Type B pancreatic cell (in vitro differentiated cells): ENCODE measurements around the gene NEGR1. TPM values are rescaled to one million over a fixed set of nuclear protein-coding genes. Genes with fewer than 3 reads are reported as not detected.

ENCODE experiments used
- DNase-seq: peaks from one replicate; pipeline ENCODE4 v3.0.0; 2021; ENCODE audit warnings: mixed read lengths; ENCODE audit not compliant: unreplicated experiment; ENCODE audit errors: extremely low spot score
- H3K27ac Mint-ChIP-seq: 2 replicates; pipeline ENCODE4 v1.8.0; 2021; ENCODE audit warnings: mild to moderate bottlenecking, mixed read lengths
- H3K27me3 Mint-ChIP-seq: 2 replicates; pipeline ENCODE4 v1.8.0; 2021; ENCODE audit warnings: mixed read lengths
- H3K36me3 Mint-ChIP-seq: 2 replicates; pipeline ENCODE4 v1.8.0; 2021; ENCODE audit warnings: mixed read lengths
- H3K4me1 Mint-ChIP-seq: one replicate; pipeline ENCODE4 v1.8.0; 2021; ENCODE audit warnings: mixed read lengths; ENCODE audit not compliant: unreplicated experiment
- H3K4me3 Mint-ChIP-seq: 2 replicates; pipeline ENCODE4 v1.8.0; 2021; ENCODE audit warnings: mild to moderate bottlenecking, mixed read lengths
- H3K9me3 Mint-ChIP-seq: 2 replicates; pipeline ENCODE4 v1.8.0; 2021; ENCODE audit warnings: mixed read lengths
- CTCF ChIP-seq: fragments of 200-600 bp; sonication (generic); conservative IDR thresholded peaks from 2 replicates; pipeline ENCODE4 v1.5.0; 2021; ENCODE audit warnings: antibody characterized with exemption, mild to moderate bottlenecking
- total RNA-seq: library from RNA; stranded (reverse); gene quantifications from 2 replicates; pipeline ENCODE4 v1.2.1, GENCODE V29; 2021; ENCODE audit warnings: low replicate concordance

Gene NEGR1
- total RNA-seq, 1 donor from 2014 or later, result 22.5 TPM

GRCh38 chr1:71762514-71763255 lies 519.7 kb downstream of the NEGR1 start:
- H3K9me3 Mint-ChIP-seq, result no peaks in the 10 kb centered on the region
- no peak for DNase-seq
- no peak overlapping the region for H3K27ac Mint-ChIP-seq
- no peak for TF ChIP-seq CTCF
- no peaks in the 10 kb centered on the region for H3K27me3 Mint-ChIP-seq
- H3K4me1 Mint-ChIP-seq, result no peaks in the 10 kb centered on the region
- no peaks in the 10 kb centered on the region for H3K36me3 Mint-ChIP-seq
- no peak overlapping the region for H3K4me3 Mint-ChIP-seq

GRCh38 chr1:71755441-71755840 lies 526.9 kb downstream of the NEGR1 start:
- Mint-ChIP-seq H3K9me3 (peaks cover under 1% of the 10 kb centered on the region), H3K27ac (no peak overlapping the region)
- DNase-seq, result no peak

GRCh38 chr1:71753746-71754145 lies 528.6 kb downstream of the NEGR1 start:
- no peak for DNase-seq
- no peaks in the 10 kb centered on the region for H3K4me1 Mint-ChIP-seq
- H3K27me3 Mint-ChIP-seq, result peaks cover 3% of the 10 kb centered on the region
- no peak for TF ChIP-seq CTCF
- peaks cover 4% of the 10 kb centered on the region for H3K9me3 Mint-ChIP-seq
- no peaks in the 10 kb centered on the region for H3K36me3 Mint-ChIP-seq
- H3K4me3 Mint-ChIP-seq, result no peak overlapping the region
- H3K27ac Mint-ChIP-seq, result no peak overlapping the region

More at GRCh38 chr1:71755441-71755840, 526.9 kb downstream of the NEGR1 start:
- TF ChIP-seq CTCF, result no peak
- no peak overlapping the region for H3K4me3 Mint-ChIP-seq
- no peaks in the 10 kb centered on the region for H3K4me1 Mint-ChIP-seq
- H3K36me3 Mint-ChIP-seq, result no peaks in the 10 kb centered on the region
- H3K27me3 Mint-ChIP-seq, result peaks cover 3% of the 10 kb centered on the region

GRCh38 chr1:71745326-71745725 lies 537.0 kb downstream of the NEGR1 start:
- no peaks in the 10 kb centered on the region for H3K27me3 Mint-ChIP-seq
- TF ChIP-seq CTCF, result no peak
- H3K4me1 Mint-ChIP-seq, result peaks cover 7% of the 10 kb centered on the region
- H3K27ac Mint-ChIP-seq, result no peak overlapping the region
- H3K4me3 Mint-ChIP-seq, result no peak overlapping the region
- no peaks in the 10 kb centered on the region for H3K36me3 Mint-ChIP-seq
- DNase-seq, result no peak
- H3K9me3 Mint-ChIP-seq, result peaks cover 3% of the 10 kb centered on the region

- DNase-seq, result no peak
- H3K27me3 Mint-ChIP-seq, result no peaks in the 10 kb centered on the region
- no peaks in the 10 kb centered on the region for H3K36me3 Mint-ChIP-seq
- H3K9me3 Mint-ChIP-seq, result no peaks in the 10 kb centered on the region
- no peak overlapping the region for H3K4me3 Mint-ChIP-seq
- no peak for TF ChIP-seq CTCF
- H3K27ac Mint-ChIP-seq, result no peak overlapping the region
- peaks cover 7% of the 10 kb centered on the region for H3K4me1 Mint-ChIP-seq
These were observed 538.5 kb downstream of the NEGR1 start for GRCh38 chr1:71743862-71744261.
